Stimulated activated naive CD4-positive, alpha-beta T cell treated with Interleukin-2 at 50 U/mL for 16 hours (primary cell): ENCODE measurements around the gene GPC5.
"Not testable (repeated sequence)": the region's sequence is repeated elsewhere in the genome, so short reads cannot be mapped to it uniquely, and the experiment has no call there.

Experiments
- DNase-seq: peaks from one replicate; lab custom pipeline; 2025; lab: John Stamatoyannopoulos, UW

The GPC5 gene

GRCh38 chr13:92843549-92843948 lies 1445.1 kb downstream of the GPC5 start:
- no peak for DNase-seq

GRCh38 chr13:92849381-92849780 lies 1451.0 kb downstream of the GPC5 start:
- DNase-seq = no peak

GRCh38 chr13:92864584-92865284 lies 1466.3 kb downstream of the GPC5 start:
- no peak for DNase-seq

GRCh38 chr13:92873029-92873428 lies 1474.6 kb downstream of the GPC5 start:
- DNase-seq = no peak

GRCh38 chr13:92886535-92887077 lies 1488.2 kb downstream of the GPC5 start:
- no peak for DNase-seq

- DNase-seq = no peak
Measured at GRCh38 chr13:92894447-92894846, 1496.0 kb downstream of the GPC5 start.

GRCh38 chr13:92896842-92897241 lies 1498.4 kb downstream of the GPC5 start:
- no peak for DNase-seq

- not testable (repeated sequence) for DNase-seq
Measured at GRCh38 chr13:92898946-92899345, 1500.5 kb downstream of the GPC5 start.

- DNase-seq = no peak
Measured at GRCh38 chr13:92900446-92900845, 1502.0 kb downstream of the GPC5 start.

GRCh38 chr13:92901739-92902138 lies 1503.3 kb downstream of the GPC5 start:
- DNase-seq = no peak

GRCh38 chr13:92912629-92913028 lies 1514.2 kb downstream of the GPC5 start:
- DNase-seq = no peak

- no peak for DNase-seq
Measured at GRCh38 chr13:92913840-92914239, 1515.4 kb downstream of the GPC5 start.
